Skeletal muscle satellite cell (primary cell): Measurements from ENCODE around the gene OSBPL9.

Source experiments
- H3K27me3 ChIP-seq: 2 replicates; pipeline ENCODE4 v1.7.0; 2013; ENCODE audit warnings: low read length; ENCODE audit not compliant: control insufficient read depth, insufficient read depth
- H3K36me3 ChIP-seq: 2 replicates; pipeline ENCODE4 v1.7.0; 2013; ENCODE audit warnings: mild to moderate bottlenecking, control low read depth, low read length; ENCODE audit not compliant: insufficient read depth
- H3K4me1 ChIP-seq: 2 replicates; pipeline ENCODE4 v1.7.0; 2013; ENCODE audit warnings: low read length; ENCODE audit not compliant: control insufficient read depth, insufficient read depth
- H3K4me2 ChIP-seq: 2 replicates; pipeline ENCODE4 v1.7.0; 2013; ENCODE audit warnings: mild to moderate bottlenecking, low read length
- H3K4me3 ChIP-seq: 2 replicates; pipeline ENCODE4 v1.7.0; 2013; ENCODE audit warnings: low read length
- H3K9ac ChIP-seq: 2 replicates; pipeline ENCODE4 v1.7.0; 2013; ENCODE audit warnings: mild to moderate bottlenecking, low read depth, low read length, moderate library complexity
- H3K9me3 ChIP-seq: replicated peaks from 2 replicates; pipeline ENCODE4 v1.7.0; 2013; ENCODE audit warnings: mild to moderate bottlenecking, control low read depth, low read length

Gene OSBPL9

GRCh38 chr1:51653127-51653526 is 36.2 kb downstream of the OSBPL9 start:
- H3K9ac ChIP-seq: no peak overlapping the region
- H3K27me3 ChIP-seq: no peaks in the 10 kb centered on the region
- no peak overlapping the region for H3K4me3 ChIP-seq
- peaks cover 5% of the 10 kb centered on the region for H3K36me3 ChIP-seq
- H3K4me1 ChIP-seq: peaks cover 41% of the 10 kb centered on the region
- no peak overlapping the region for H3K4me2 ChIP-seq
- no peaks in the 10 kb centered on the region for H3K9me3 ChIP-seq

GRCh38 chr1:51654000-51654399 is 37.1 kb downstream of the OSBPL9 start:
- H3K4me2 ChIP-seq: no peak overlapping the region
- H3K4me1 ChIP-seq: peaks cover 33% of the 10 kb centered on the region
- H3K36me3 ChIP-seq: peaks cover 5% of the 10 kb centered on the region
- no peak overlapping the region for H3K4me3 ChIP-seq
- H3K27me3 ChIP-seq: no peaks in the 10 kb centered on the region
- H3K9ac ChIP-seq: no peak overlapping the region
- H3K9me3 ChIP-seq: no peaks in the 10 kb centered on the region

GRCh38 chr1:51656374-51656773 is 39.5 kb downstream of the OSBPL9 start:
- Histone ChIP-seq H3K4me1 (peaks cover 32% of the 10 kb centered on the region), H3K4me2 (no peak overlapping the region), H3K9me3 (no peaks in the 10 kb centered on the region), H3K27me3 (no peaks in the 10 kb centered on the region), H3K4me3 (no peak overlapping the region), H3K36me3 (peaks cover 5% of the 10 kb centered on the region), H3K9ac (no peak overlapping the region)

GRCh38 chr1:51660580-51660979 is 43.7 kb downstream of the OSBPL9 start:
- no peaks in the 10 kb centered on the region for H3K36me3 ChIP-seq
- no peaks in the 10 kb centered on the region for H3K27me3 ChIP-seq
- peak overlapping the region; percentile 70 for H3K9ac ChIP-seq
- H3K9me3 ChIP-seq: no peaks in the 10 kb centered on the region
- peak overlapping the region; percentile 68 for H3K4me2 ChIP-seq
- H3K4me3 ChIP-seq: peak overlapping the region; percentile 5
- H3K4me1 ChIP-seq: peaks cover 41% of the 10 kb centered on the region

GRCh38 chr1:51661081-51661518 is 44.2 kb downstream of the OSBPL9 start:
- Histone ChIP-seq H3K9ac (peak overlapping the region; percentile 70), H3K4me3 (no peak overlapping the region), H3K4me1 (peaks cover 43% of the 10 kb centered on the region), H3K36me3 (no peaks in the 10 kb centered on the region), H3K4me2 (peak overlapping the region; percentile 70), H3K9me3 (no peaks in the 10 kb centered on the region), H3K27me3 (no peaks in the 10 kb centered on the region)

GRCh38 chr1:51663105-51663504 is 46.2 kb downstream of the OSBPL9 start:
- no peaks in the 10 kb centered on the region for H3K27me3 ChIP-seq
- no peak overlapping the region for H3K4me3 ChIP-seq
- H3K9ac ChIP-seq: no peak overlapping the region
- no peaks in the 10 kb centered on the region for H3K36me3 ChIP-seq
- H3K9me3 ChIP-seq: no peaks in the 10 kb centered on the region
- H3K4me1 ChIP-seq: peaks cover 50% of the 10 kb centered on the region
- H3K4me2 ChIP-seq: no peak overlapping the region

GRCh38 chr1:51663721-51664120 is 46.8 kb downstream of the OSBPL9 start:
- no peaks in the 10 kb centered on the region for H3K36me3 ChIP-seq
- H3K9ac ChIP-seq: no peak overlapping the region
- no peaks in the 10 kb centered on the region for H3K27me3 ChIP-seq
- H3K4me2 ChIP-seq: no peak overlapping the region
- H3K4me1 ChIP-seq: peaks cover 50% of the 10 kb centered on the region
- no peaks in the 10 kb centered on the region for H3K9me3 ChIP-seq
- no peak overlapping the region for H3K4me3 ChIP-seq

- Histone ChIP-seq H3K4me3 (no peak overlapping the region), H3K9ac (peak overlapping the region; percentile 34), H3K36me3 (no peaks in the 10 kb centered on the region), H3K4me2 (peak overlapping the region; percentile 21), H3K4me1 (peaks cover 51% of the 10 kb centered on the region), H3K27me3 (no peaks in the 10 kb centered on the region), H3K9me3 (no peaks in the 10 kb centered on the region)
Observed at GRCh38 chr1:51664421-51665240, 47.7 kb downstream of the OSBPL9 start.

GRCh38 chr1:51666478-51666877 is 49.6 kb downstream of the OSBPL9 start:
- no peak overlapping the region for H3K4me2 ChIP-seq
- H3K9ac ChIP-seq: peak overlapping the region; percentile 42
- no peaks in the 10 kb centered on the region for H3K36me3 ChIP-seq
- no peak overlapping the region for H3K4me3 ChIP-seq
- H3K4me1 ChIP-seq: peaks cover 54% of the 10 kb centered on the region
- no peaks in the 10 kb centered on the region for H3K27me3 ChIP-seq
- no peaks in the 10 kb centered on the region for H3K9me3 ChIP-seq

GRCh38 chr1:51667561-51667960 is 50.7 kb downstream of the OSBPL9 start:
- Histone ChIP-seq H3K27me3 (no peaks in the 10 kb centered on the region), H3K4me1 (peaks cover 56% of the 10 kb centered on the region), H3K9me3 (no peaks in the 10 kb centered on the region), H3K4me2 (no peak overlapping the region), H3K4me3 (no peak overlapping the region), H3K36me3 (no peaks in the 10 kb centered on the region), H3K9ac (no peak overlapping the region)

GRCh38 chr1:51669272-51669671 is 52.4 kb downstream of the OSBPL9 start:
- H3K9ac ChIP-seq: no peak overlapping the region
- H3K27me3 ChIP-seq: no peaks in the 10 kb centered on the region
- peaks cover 54% of the 10 kb centered on the region for H3K4me1 ChIP-seq
- no peak overlapping the region for H3K4me2 ChIP-seq
- H3K36me3 ChIP-seq: no peaks in the 10 kb centered on the region
- no peaks in the 10 kb centered on the region for H3K9me3 ChIP-seq
- H3K4me3 ChIP-seq: no peak overlapping the region

- Histone ChIP-seq H3K9ac (no peak overlapping the region), H3K36me3 (no peaks in the 10 kb centered on the region), H3K4me2 (no peak overlapping the region), H3K4me1 (peaks cover 49% of the 10 kb centered on the region), H3K27me3 (no peaks in the 10 kb centered on the region), H3K9me3 (no peaks in the 10 kb centered on the region), H3K4me3 (no peak overlapping the region)
Observed at GRCh38 chr1:51669816-51670215, 52.9 kb downstream of the OSBPL9 start.
